H1 (cell line): Measurements from ENCODE around the gene ZFAND3. TPM values are rescaled to one million over a fixed set of nuclear protein-coding genes. Genes with fewer than 3 reads are reported as not detected.

Experiments
- CTCF ChIA-PET: fragments of 300-600 bp; sonication (Branson Sonifier 250); formaldehyde crosslinking; loops from one replicate; lab custom pipeline; 2021; ENCODE audit not compliant: partially characterized antibody; lab: Charles Lee
- POLR2A ChIA-PET: fragments of 300-600 bp; sonication (Branson Sonifier 250); formaldehyde crosslinking; loops from one replicate; lab custom pipeline; 2021; ENCODE audit warnings: inconsistent platforms; ENCODE audit not compliant: partially characterized antibody; lab: Charles Lee
- DNase-seq, 2 experiments: peaks; one replicate each; pipeline versions ENCODE4 v3.0.0 to v3.0.0-alpha.2; 2010 to 2022; ENCODE audit warnings: low spot score in 2 of 2, low read depth in 1 of 2, mixed read lengths in 1 of 2
- FAIRE-seq: peaks from 2 replicates; lab custom pipeline; 2011; peaks lifted over from hg19 to GRCh38; lab: Jason Lieb, UNC
- H2AFZ ChIP-seq: 2 replicates; pipeline ENCODE4 v1.8.1; 2012; ENCODE audit warnings: low read length, inconsistent platforms
- H2AK5ac ChIP-seq: 2 replicates; pipeline ENCODE4 v1.6.1; 2013; ENCODE audit warnings: low read depth, low read length
- H2BK120ac ChIP-seq: replicated peaks from 2 replicates; pipeline ENCODE3; 2013; ENCODE audit warnings: low read depth, low read length, inconsistent platforms
- H2BK12ac ChIP-seq: 2 replicates; pipeline ENCODE4 v1.6.1; 2013; ENCODE audit warnings: low read depth, low read length
- H2BK15ac ChIP-seq: 2 replicates; pipeline ENCODE4 v1.6.1; 2013; ENCODE audit warnings: low read length
- H2BK20ac ChIP-seq: 2 replicates; pipeline ENCODE4 v1.6.1; 2013; ENCODE audit warnings: low read length
- H2BK5ac ChIP-seq: 2 replicates; pipeline ENCODE4 v1.6.1; 2013; ENCODE audit warnings: low read depth, low read length
- H3K14ac ChIP-seq: 2 replicates; pipeline ENCODE4 v1.6.1; 2013; ENCODE audit warnings: inconsistent platforms; ENCODE audit not compliant: insufficient read length
- H3K18ac ChIP-seq: 2 replicates; pipeline ENCODE4 v1.6.1; 2013; ENCODE audit warnings: low read length; ENCODE audit errors: extremely low read depth
- H3K23ac ChIP-seq: 2 replicates; pipeline ENCODE4 v1.6.1; 2013; ENCODE audit warnings: inconsistent platforms; ENCODE audit not compliant: insufficient read length
- H3K23me2 ChIP-seq: 2 replicates; pipeline ENCODE4 v1.6.1; 2013; ENCODE audit warnings: low read depth, low read length
- H3K27ac ChIP-seq: 2 replicates; pipeline ENCODE4 v1.6.1; 2011; ENCODE audit warnings: low read depth, low read length, inconsistent platforms
- H3K27me3 ChIP-seq, 4 experiments: replicated peaks in 1 of 4; 1 replicate in 1 of 4; 2 replicates in 3 of 4; pipeline versions ENCODE4 v1.6.1 to v1.8.1; 2011 to 2013; ENCODE audit warnings: low read length in 3 of 4, mild to moderate bottlenecking in 3 of 4, inconsistent platforms in 2 of 4, mixed read lengths in 2 of 4, moderate library complexity in 1 of 4; ENCODE audit not compliant: control insufficient read depth in 3 of 4, insufficient read depth in 3 of 4; ENCODE audit errors: extremely low read depth in 1 of 4
- H3K36me3 ChIP-seq, 4 experiments: 2 replicates each; pipeline versions ENCODE4 v1.6.1 to v1.8.1; 2011 to 2013; ENCODE audit warnings: mild to moderate bottlenecking in 4 of 4, low read length in 3 of 4, moderate library complexity in 2 of 4, control low read depth in 1 of 4, inconsistent platforms in 1 of 4; ENCODE audit not compliant: insufficient read depth in 4 of 4, control insufficient read depth in 2 of 4
- H3K4ac ChIP-seq: replicated peaks from 2 replicates; pipeline ENCODE3; 2013; ENCODE audit warnings: low read length, low read depth, mixed read lengths, inconsistent platforms; ENCODE audit not compliant: insufficient read length
- H3K4me1 ChIP-seq, 4 experiments: replicated peaks in 1 of 4; 1 replicate in 1 of 4; 2 replicates in 3 of 4; pipeline versions ENCODE4 v1.6.1 to v1.8.1; 2011 to 2013; ENCODE audit warnings: low read length in 3 of 4, inconsistent platforms in 2 of 4, mixed read lengths in 1 of 4; ENCODE audit not compliant: insufficient read depth in 4 of 4, control insufficient read depth in 3 of 4
- H3K4me2 ChIP-seq, 2 experiments: 2 replicates each; pipeline versions ENCODE4 v1.6.1 to v1.8.1; 2011 to 2013; ENCODE audit warnings: low read depth in 2 of 2, low read length in 2 of 2, control low read depth in 1 of 2, inconsistent platforms in 1 of 2, mild to moderate bottlenecking in 1 of 2; ENCODE audit not compliant: insufficient read depth in 1 of 2
- H3K4me3 ChIP-seq, 4 experiments: fragments of 200-600, 300-600 bp in 1 of 4; sonication (generic), shearing (Covaris generic), sonication (Bioruptor Twin) in 1 of 4; 2 replicates each; pipeline versions ENCODE4 v1.5.1 to v1.8.1; 2011 to 2016; ENCODE audit warnings: low read length in 4 of 4, low read depth in 3 of 4, control low read depth in 2 of 4, inconsistent platforms in 2 of 4, mild to moderate bottlenecking in 2 of 4, mixed read lengths in 1 of 4, moderate library complexity in 1 of 4; ENCODE audit not compliant: insufficient read depth in 2 of 4; ENCODE audit errors: extremely low read depth in 1 of 4
- H3K56ac ChIP-seq: replicated peaks from 2 replicates; pipeline ENCODE3; 2013; ENCODE audit warnings: low read depth, mild to moderate bottlenecking, mixed read lengths, low read length, inconsistent platforms; ENCODE audit not compliant: insufficient read length
- H3K79me1 ChIP-seq: 2 replicates; pipeline ENCODE4 v1.6.1; 2013; ENCODE audit warnings: low read depth, low read length, control low read depth
- H3K79me2 ChIP-seq, 2 experiments: 2 replicates each; pipeline versions ENCODE4 v1.6.1 to v1.8.1; 2012 to 2013; ENCODE audit warnings: low read length in 2 of 2, mild to moderate bottlenecking in 2 of 2, inconsistent platforms in 1 of 2; ENCODE audit not compliant: insufficient read depth in 2 of 2, control insufficient read depth in 1 of 2
- H3K9ac ChIP-seq, 4 experiments: replicated peaks in 1 of 4; 1 replicate in 1 of 4; 2 replicates in 3 of 4; pipeline versions ENCODE4 v1.6.1 to v1.8.1; 2011 to 2013; ENCODE audit warnings: low read depth in 3 of 4, low read length in 3 of 4, control low read depth in 2 of 4, mild to moderate bottlenecking in 2 of 4, moderate library complexity in 2 of 4, inconsistent platforms in 1 of 4; ENCODE audit errors: extremely low read depth in 1 of 4
- H3K9me3 ChIP-seq, 2 experiments: 2 replicates each; pipeline versions ENCODE4 v1.6.1 to v1.8.1; 2012 to 2013; ENCODE audit warnings: mild to moderate bottlenecking in 2 of 2, moderate library complexity in 2 of 2, control low read depth in 1 of 2, inconsistent platforms in 1 of 2, low read depth in 1 of 2, low read length in 1 of 2, mixed read lengths in 1 of 2; ENCODE audit not compliant: insufficient read depth in 2 of 2
- H4K20me1 ChIP-seq, 2 experiments: replicated peaks in 1 of 2; 2 replicates each; pipeline versions ENCODE3 to v1.8.1; 2011 to 2013; ENCODE audit warnings: inconsistent platforms in 2 of 2, low read length in 2 of 2, mild to moderate bottlenecking in 1 of 2; ENCODE audit not compliant: insufficient read depth in 2 of 2, control insufficient read depth in 1 of 2
- H4K5ac ChIP-seq: 2 replicates; pipeline ENCODE4 v1.6.1; 2013; ENCODE audit warnings: low read length, low read depth, mixed read lengths, inconsistent platforms; ENCODE audit not compliant: insufficient read length
- H4K8ac ChIP-seq: 2 replicates; pipeline ENCODE4 v1.8.0; 2013; ENCODE audit warnings: mild to moderate bottlenecking, moderate library complexity, low read length, inconsistent platforms; ENCODE audit not compliant: insufficient read depth; ENCODE audit errors: extremely low read depth
- H4K91ac ChIP-seq: replicated peaks from 2 replicates; pipeline ENCODE3; 2013; ENCODE audit warnings: low read length, mixed read lengths, inconsistent platforms; ENCODE audit not compliant: insufficient read length
- HDAC2 ChIP-seq, 2 experiments: fragments of 300-600 bp in 1 of 2; sonication (generic) in 1 of 2; IDR thresholded peaks; 2 replicates each; pipeline ENCODE4 v1.6.1; 2011 to 2012; ENCODE audit warnings: low read depth in 2 of 2, low read length in 2 of 2, mild to moderate bottlenecking in 2 of 2, moderate library complexity in 2 of 2, borderline replicate concordance in 1 of 2, inconsistent platforms in 1 of 2
- NANOG ChIP-seq: IDR thresholded peaks from 2 replicates; pipeline ENCODE4 v1.6.1; 2011; ENCODE audit warnings: low read length, low read depth, mild to moderate bottlenecking, inconsistent platforms; ENCODE audit not compliant: insufficient read depth, poor library complexity, severe bottlenecking
- RFX5 ChIP-seq: IDR thresholded peaks from 2 replicates; pipeline ENCODE4 v1.6.1; 2011; ENCODE audit warnings: low read depth, low read length, improper control_type of control experiment, borderline replicate concordance
- SP4 ChIP-seq: IDR thresholded peaks from 2 replicates; pipeline ENCODE4 v1.6.1; 2012; ENCODE audit warnings: low read length, inconsistent platforms
- TEAD4 ChIP-seq: IDR thresholded peaks from 2 replicates; pipeline ENCODE4 v1.6.1; 2012; ENCODE audit warnings: low read depth, low read length, inconsistent platforms, mixed read lengths
- YY1 ChIP-seq: IDR thresholded peaks from 2 replicates; pipeline ENCODE4 v1.6.1; 2011; ENCODE audit warnings: low read depth, mild to moderate bottlenecking, low read length
- WGBS, 2 experiments: shearing (Covaris generic) in 1 of 2; methylation state at CpG; one replicate each; pipeline versions ENCODE4 v1.1.6 to v1.1.7; 2013 to 2015; ENCODE audit warnings: low lambda C conversion rate in 2 of 2, mixed read lengths in 2 of 2, inconsistent platforms in 1 of 2, low coverage in 1 of 2, missing lambda C conversion rate in 1 of 2; ENCODE audit not compliant: insufficient replicate concordance in 2 of 2, insufficient coverage in 1 of 2, insufficient read length in 1 of 2; ENCODE audit errors: extremely low coverage in 1 of 2, missing lambda C conversion rate in 1 of 2; 5-methylcytosine and 5-hydroxymethylcytosine counted together
- polyA plus RNA-seq, 7 experiments: library from polyadenylated mRNA; depleted of rRNA in 3 of 7; stranded (reverse) in 5 of 7; unstranded in 2 of 7; fragments of >200 nt in 5 of 7; fragments of 200-250 nt in 2 of 7; gene quantifications; 1 replicate in 5 of 7; 2 replicates in 1 of 7; 4 replicates in 1 of 7; pipeline versions ENCODE4 v1.2.1 to v1.2.3, GENCODE V29; 2011 to 2013; ENCODE audit warnings: missing spikeins in 2 of 7, mixed read lengths in 2 of 7
- total RNA-seq: library from RNA; stranded (reverse); fragmentation: NEBNext Ultra II Directional; extraction: Animal tissue kit (Norgen Biotek cat#: 25700); gene quantifications from 2 replicates; pipeline ENCODE4 v1.2.1, GENCODE V29; 2021
- TF ChIP-seq, protein P1 (sequence below): IDR thresholded peaks from 2 replicates; pipeline ENCODE4 v1.6.1; 2012; ENCODE audit warnings: inconsistent platforms
- TF ChIP-seq, protein P2 (sequence below): IDR thresholded peaks from 2 replicates; pipeline ENCODE4 v1.6.1; 2012; ENCODE audit warnings: low read length, inconsistent platforms

ZFAND3 gene
- total and polyA plus RNA-seq, 2 of the 8 experiments (the other 6 are each of a cell fraction or from before 2014, with no cell fraction given): 13.0 to 51.3 TPM

DNA sequence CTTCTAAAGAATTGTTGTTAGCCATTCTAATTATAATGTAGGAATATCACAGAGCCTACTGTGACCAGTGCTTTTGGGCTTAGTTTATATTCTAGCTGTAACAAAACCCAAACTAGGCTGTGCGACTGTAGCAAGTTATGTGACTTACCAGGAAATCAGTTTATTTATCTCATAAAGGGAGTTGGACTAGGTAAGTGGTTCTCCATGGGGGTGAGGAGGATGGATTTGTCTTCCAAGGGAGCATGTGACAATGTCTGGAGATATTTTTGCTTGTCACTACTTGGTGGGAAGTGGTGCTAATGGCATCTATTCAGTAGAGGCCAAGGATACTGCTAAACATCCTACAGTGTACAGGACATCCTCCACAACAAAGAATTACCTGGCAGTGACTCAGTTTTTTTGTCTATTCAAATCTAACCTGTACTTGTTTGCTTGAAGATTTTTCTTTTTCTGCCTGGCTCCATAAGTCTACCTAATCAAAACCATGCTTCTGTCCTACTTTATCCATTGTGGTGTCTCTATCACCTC, 32.5 kb downstream of the ZFAND3 start:
- H3K4me1 ChIP-seq: no peaks in the 10 kb centered on the region
- no peak overlapping the region for H2BK120ac ChIP-seq
- no peaks in the 10 kb centered on the region for H3K36me3 ChIP-seq
- no peak overlapping the region for H3K4ac ChIP-seq
- H4K8ac ChIP-seq: no peak overlapping the region
- no peak overlapping the region for H4K5ac ChIP-seq
- H3K14ac ChIP-seq: no peak overlapping the region
- H3K27me3 ChIP-seq: no peaks in the 10 kb centered on the region
- no peak overlapping the region for H3K18ac ChIP-seq
- no peak overlapping the region for H2AFZ ChIP-seq
- H2BK15ac ChIP-seq: no peak overlapping the region
- H3K4me2 ChIP-seq: no peak overlapping the region
- H4K91ac ChIP-seq: no peak overlapping the region
- DNase-seq: no peak
- H2AK5ac ChIP-seq: no peak overlapping the region
- H3K27ac ChIP-seq: no peak overlapping the region
- no peaks in the 10 kb centered on the region for H3K23me2 ChIP-seq
- no peak overlapping the region for H3K4me3 ChIP-seq
- peaks cover 3% of the 10 kb centered on the region; the same call in 1 of the 2 replicates for H3K79me1 ChIP-seq
- no peak for FAIRE-seq
- no peak overlapping the region for H3K56ac ChIP-seq
- ChIA-PET POLR2A (interaction anchor here (0.8 kb wide), 1 partner anchor 32 kb away, joined by 3 read pairs; the partner anchor contains the start of gene ZFAND3), CTCF (no interaction called here)
- H3K9me3 ChIP-seq: no peaks in the 10 kb centered on the region
- H2BK5ac ChIP-seq: no peak overlapping the region
- H3K79me2 ChIP-seq: peaks cover 7 to 73% of the 10 kb centered on the region in 2 experiments; a peak in 3 of 4 replicates
- no peak overlapping the region for H3K23ac ChIP-seq
- no peak overlapping the region for H2BK20ac ChIP-seq
- 78% methylated on average over 1 of the region's 1 CpG; no CpG with 5 or more reads in 1 of the 2 experiments for WGBS, 2 experiments
- peaks cover 7 to 16% of the 10 kb centered on the region in 2 experiments for H4K20me1 ChIP-seq
- no peak overlapping the region for H3K9ac ChIP-seq
- no peak for TF ChIP-seq SP4
- TF ChIP-seq NANOG: no peak
- no peak for TF ChIP-seq TEAD4
- TF ChIP-seq YY1: no peak
- no peak for TF ChIP-seq RFX5
- TF ChIP-seq, protein P1, sequence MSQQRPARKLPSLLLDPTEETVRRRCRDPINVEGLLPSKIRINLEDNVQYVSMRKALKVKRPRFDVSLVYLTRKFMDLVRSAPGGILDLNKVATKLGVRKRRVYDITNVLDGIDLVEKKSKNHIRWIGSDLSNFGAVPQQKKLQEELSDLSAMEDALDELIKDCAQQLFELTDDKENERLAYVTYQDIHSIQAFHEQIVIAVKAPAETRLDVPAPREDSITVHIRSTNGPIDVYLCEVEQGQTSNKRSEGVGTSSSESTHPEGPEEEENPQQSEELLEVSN: no peak
- no peak for TF ChIP-seq HDAC2 (IDR thresholded peaks at IDR 0.05; ENCODE audit: borderline replicate concordance in 1 of 2, low read depth in 2 of 2, low read length in 2 of 2)
- TF ChIP-seq, protein P2, sequence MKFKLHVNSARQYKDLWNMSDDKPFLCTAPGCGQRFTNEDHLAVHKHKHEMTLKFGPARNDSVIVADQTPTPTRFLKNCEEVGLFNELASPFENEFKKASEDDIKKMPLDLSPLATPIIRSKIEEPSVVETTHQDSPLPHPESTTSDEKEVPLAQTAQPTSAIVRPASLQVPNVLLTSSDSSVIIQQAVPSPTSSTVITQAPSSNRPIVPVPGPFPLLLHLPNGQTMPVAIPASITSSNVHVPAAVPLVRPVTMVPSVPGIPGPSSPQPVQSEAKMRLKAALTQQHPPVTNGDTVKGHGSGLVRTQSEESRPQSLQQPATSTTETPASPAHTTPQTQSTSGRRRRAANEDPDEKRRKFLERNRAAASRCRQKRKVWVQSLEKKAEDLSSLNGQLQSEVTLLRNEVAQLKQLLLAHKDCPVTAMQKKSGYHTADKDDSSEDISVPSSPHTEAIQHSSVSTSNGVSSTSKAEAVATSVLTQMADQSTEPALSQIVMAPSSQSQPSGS: no peak
- no peak overlapping the region for H2BK12ac ChIP-seq
